H9 (cell line): ENCODE results near the gene RBM8A. TPM values are rescaled to one million over a fixed set of nuclear protein-coding genes. Genes with fewer than 3 reads are reported as not detected.
A peak's percentile ranks its signal among the peaks of the same experiment; 100 is the strongest.

Experiments
- DNase-seq: peaks from one replicate; pipeline ENCODE4 v3.0.0-alpha.2; 2017
- H2AFZ ChIP-seq: one replicate; pipeline ENCODE4 v1.6.1; 2013; ENCODE audit warnings: mild to moderate bottlenecking, low read length, control low read depth, moderate library complexity
- H2AK5ac ChIP-seq: 2 replicates; pipeline ENCODE4 v1.6.1; 2013; ENCODE audit warnings: low read length, control low read depth, mixed read lengths; ENCODE audit not compliant: insufficient read length
- H2BK120ac ChIP-seq: one replicate; pipeline ENCODE4 v1.6.1; 2013; ENCODE audit warnings: low read depth, mild to moderate bottlenecking, low read length, control low read depth, inconsistent platforms; ENCODE audit not compliant: poor library complexity, severe bottlenecking
- H2BK12ac ChIP-seq: 2 replicates; pipeline ENCODE4 v1.6.1; 2013; ENCODE audit warnings: low read length, control low read depth, mixed read lengths, low read depth; ENCODE audit not compliant: insufficient read length
- H2BK15ac ChIP-seq: 2 replicates; pipeline ENCODE4 v1.6.1; 2013; ENCODE audit warnings: low read depth, low read length, control low read depth
- H2BK20ac ChIP-seq: one replicate; pipeline ENCODE4 v1.6.1; 2013; ENCODE audit warnings: low read depth, mild to moderate bottlenecking, low read length, control low read depth, inconsistent platforms; ENCODE audit not compliant: poor library complexity, severe bottlenecking
- H2BK5ac ChIP-seq: 2 replicates; pipeline ENCODE4 v1.6.1; 2013; ENCODE audit warnings: low read length, control low read depth, mixed read lengths; ENCODE audit not compliant: insufficient read length
- H3K14ac ChIP-seq: 2 replicates; pipeline ENCODE4 v1.6.1; 2013; ENCODE audit warnings: low read length, control low read depth; ENCODE audit not compliant: insufficient read depth
- H3K18ac ChIP-seq: 2 replicates; pipeline ENCODE4 v1.6.1; 2013; ENCODE audit warnings: low read depth, mild to moderate bottlenecking, mixed read lengths, low read length, control low read depth; ENCODE audit not compliant: insufficient read length
- H3K23ac ChIP-seq: 2 replicates; pipeline ENCODE4 v1.6.1; 2013; ENCODE audit warnings: low read length, control low read depth, mixed read lengths, low read depth; ENCODE audit not compliant: insufficient read length
- H3K23me2 ChIP-seq: 2 replicates; pipeline ENCODE4 v1.6.1; 2013; ENCODE audit warnings: low read depth, mild to moderate bottlenecking, mixed read lengths, low read length, control low read depth; ENCODE audit not compliant: insufficient read length, poor library complexity, severe bottlenecking
- H3K27ac ChIP-seq: 2 replicates; pipeline ENCODE4 v1.5.1; 2013; ENCODE audit warnings: low read length, control low read depth, mixed read lengths, low read depth; ENCODE audit not compliant: insufficient read length
- H3K27me3 ChIP-seq: 2 replicates; pipeline ENCODE4 v1.6.1; 2013; ENCODE audit warnings: low read length, control low read depth, inconsistent platforms; ENCODE audit not compliant: insufficient read depth
- H3K4ac ChIP-seq: 2 replicates; pipeline ENCODE4 v1.6.1; 2013; ENCODE audit warnings: low read depth, mild to moderate bottlenecking, control low read depth, inconsistent platforms, low read length, moderate library complexity
- H3K4me1 ChIP-seq: 2 replicates; pipeline ENCODE4 v1.6.1; 2013; ENCODE audit warnings: low read length, control low read depth, inconsistent platforms; ENCODE audit not compliant: insufficient read depth
- H3K4me2 ChIP-seq: 2 replicates; pipeline ENCODE4 v1.6.1; 2013; ENCODE audit warnings: low read length, control low read depth, mixed read lengths; ENCODE audit not compliant: insufficient read length, insufficient read depth
- H3K56ac ChIP-seq: 2 replicates; pipeline ENCODE4 v1.6.1; 2013; ENCODE audit warnings: low read depth, mild to moderate bottlenecking, mixed read lengths, low read length, control low read depth; ENCODE audit not compliant: insufficient read length
- H3K79me1 ChIP-seq: 2 replicates; pipeline ENCODE4 v1.6.1; 2013; ENCODE audit warnings: low read depth, mild to moderate bottlenecking, moderate library complexity, low read length, control low read depth, inconsistent platforms; ENCODE audit not compliant: insufficient read depth, poor library complexity, severe bottlenecking
- H3K79me2 ChIP-seq: 2 replicates; pipeline ENCODE4 v1.6.1; 2013; ENCODE audit warnings: low read length, control low read depth, inconsistent platforms; ENCODE audit not compliant: insufficient read depth
- H3K9ac ChIP-seq: 2 replicates; pipeline ENCODE4 v1.6.1; 2013; ENCODE audit warnings: low read length, control low read depth, mixed read lengths; ENCODE audit not compliant: insufficient read length; ENCODE audit errors: extremely low read depth
- H3K9me3 ChIP-seq: one replicate; pipeline ENCODE4 v1.6.1; 2013; ENCODE audit warnings: low read depth, low read length, inconsistent platforms; ENCODE audit not compliant: control insufficient read depth
- H3T11ph ChIP-seq: one replicate; pipeline ENCODE4 v1.6.1; 2013; ENCODE audit warnings: mild to moderate bottlenecking, low read length, control low read depth, inconsistent platforms
- H4K20me1 ChIP-seq: one replicate; pipeline ENCODE4 v1.6.1; 2013; ENCODE audit not compliant: control insufficient read depth, insufficient read length, insufficient read depth
- H4K5ac ChIP-seq: 2 replicates; pipeline ENCODE4 v1.6.1; 2013; ENCODE audit warnings: low read depth, mild to moderate bottlenecking, mixed read lengths, low read length, control low read depth; ENCODE audit not compliant: insufficient read length
- H4K8ac ChIP-seq: replicated peaks from 2 replicates; pipeline ENCODE4 v1.6.1; 2013; ENCODE audit warnings: low read length, control low read depth, mixed read lengths, low read depth; ENCODE audit not compliant: insufficient read length
- H4K91ac ChIP-seq: 2 replicates; pipeline ENCODE4 v1.6.1; 2013; ENCODE audit warnings: low read depth, mild to moderate bottlenecking, moderate library complexity, mixed read lengths, low read length, control low read depth; ENCODE audit not compliant: insufficient read length
- H3K27ac Mint-ChIP-seq, 3 experiments: 2 replicates in 2 of 3; 3 replicates in 1 of 3; pipeline ENCODE4 v1.8.0; 2020 to 2021; ENCODE audit warnings: mixed read lengths in 3 of 3, mild to moderate bottlenecking in 1 of 3, moderate library complexity in 1 of 3
- H3K27me3 Mint-ChIP-seq: 2 replicates; pipeline ENCODE4 v1.8.0; 2021; ENCODE audit warnings: low read depth, mild to moderate bottlenecking, moderate library complexity, mixed read lengths
- H3K36me3 Mint-ChIP-seq, 3 experiments: 2 replicates in 2 of 3; 3 replicates in 1 of 3; pipeline ENCODE4 v1.8.0; 2020 to 2021; ENCODE audit warnings: low read depth in 3 of 3, mixed read lengths in 3 of 3; ENCODE audit not compliant: insufficient read depth in 1 of 3
- H3K4me1 Mint-ChIP-seq, 2 experiments: 2 replicates each; pipeline ENCODE4 v1.8.0; 2020; ENCODE audit warnings: mixed read lengths in 2 of 2
- H3K4me3 Mint-ChIP-seq, 2 experiments: 2 replicates in 1 of 2; 3 replicates in 1 of 2; pipeline ENCODE4 v1.8.0; 2020 to 2021; ENCODE audit warnings: mild to moderate bottlenecking in 2 of 2, mixed read lengths in 2 of 2, moderate library complexity in 1 of 2
- H3K9me3 Mint-ChIP-seq, 2 experiments: 2 replicates in 1 of 2; 3 replicates in 1 of 2; pipeline ENCODE4 v1.8.0; 2020; ENCODE audit warnings: mild to moderate bottlenecking in 2 of 2, mixed read lengths in 2 of 2, moderate library complexity in 1 of 2
- CTCF ChIP-seq: fragments of 200-600 bp; sonication (generic); conservative IDR thresholded peaks from 3 replicates; pipeline ENCODE4 v1.8.0; 2021; ENCODE audit warnings: antibody characterized with exemption, mild to moderate bottlenecking
- WGBS: extraction: QIAGEN DNeasy Blood & Tissue Kit; methylation state at CpG from one replicate; pipeline ENCODE4 v1.1.7; 2013; ENCODE audit warnings: missing lambda C conversion rate, low lambda C conversion rate, mixed read lengths; ENCODE audit not compliant: insufficient read length; ENCODE audit errors: extremely low coverage; 5-methylcytosine and 5-hydroxymethylcytosine counted together
- total RNA-seq: library from RNA; stranded (reverse); gene quantifications from 2 replicates; pipeline ENCODE4 v1.2.1, GENCODE V29; 2021

RBM8A gene
- total RNA-seq, 1 experiment from 2014 or later: 298 TPM

GRCh38 chr1:145879775-145880174, 47.5 kb downstream of the RBM8A start:
- Histone ChIP-seq H3K4ac (no peak overlapping the region), H4K5ac (no peak overlapping the region), H3K14ac (no peak overlapping the region), H2BK5ac (no peak overlapping the region), H3K23ac (no peak overlapping the region), H3T11ph (no peak overlapping the region), H3K9me3 (no peaks in the 10 kb centered on the region), H3K4me2 (no peak overlapping the region), H2AFZ (peak overlapping the region; percentile 14), H3K18ac (no peak overlapping the region), H2AK5ac (no peak overlapping the region), H4K8ac (no peak overlapping the region), H2BK120ac (no peak overlapping the region), H3K56ac (no peak overlapping the region), H3K23me2 (no peaks in the 10 kb centered on the region), H3K27me3 (peaks cover 2% of the 10 kb centered on the region; the same call in 1 of the 2 replicates), H4K91ac (no peak overlapping the region), H3K4me1 (peaks cover 7% of the 10 kb centered on the region; the same call in 1 of the 2 replicates), H3K79me1 (no peaks in the 10 kb centered on the region), H2BK15ac (no peak overlapping the region), H2BK12ac (no peak overlapping the region), H4K20me1 (no peaks in the 10 kb centered on the region), H2BK20ac (no peak overlapping the region), H3K9ac (no peak overlapping the region), H3K27ac (no peak overlapping the region), H3K79me2 (no peaks in the 10 kb centered on the region)
- no CpG with 5 or more reads among the region's 5 CpGs for WGBS
- H3K27me3 Mint-ChIP-seq: peaks cover 50% of the 10 kb centered on the region
- H3K9me3 Mint-ChIP-seq: no peaks in the 10 kb centered on the region
- peaks cover 32 to 34% of the 10 kb centered on the region in 2 experiments for H3K4me1 Mint-ChIP-seq
- peak overlapping the region in 2 of 3 experiments; percentile 23 to 69; a peak in 2 of 7 replicates for H3K27ac Mint-ChIP-seq
- no peaks in the 10 kb centered on the region for H3K36me3 Mint-ChIP-seq
- no peak for DNase-seq
- TF ChIP-seq CTCF: no peak
- H3K4me3 Mint-ChIP-seq: peak overlapping the region in 1 of 2 experiments; percentile 25; a peak in 2 of 5 replicates
